Upper lobe of right lung (tissue), 1 donor: ENCODE data around the gene HSP90AB1. TPM values are rescaled to one million over a fixed set of nuclear protein-coding genes. Genes with fewer than 3 reads are reported as not detected.
A peak's percentile ranks its signal among the peaks of the same experiment; 100 is the strongest.

ENCODE experiments used
- ATAC-seq: fragments of 200-7000 bp; cut with Tn5 transposase; one replicate; pipeline ENCODE4 v1.9.1; 2020; ENCODE audit warnings: mild to moderate bottlenecking, moderate library complexity
- DNase-seq: peaks from one replicate; pipeline ENCODE4 v3.0.0-alpha.2; 2020
- H3K27ac ChIP-seq: fragments of 200-600 bp; one replicate; pipeline ENCODE4 v1.8.0; 2022
- H3K27me3 ChIP-seq: fragments of 200-600 bp; one replicate; pipeline ENCODE4 v1.8.0; 2022; ENCODE audit warnings: mild to moderate bottlenecking
- H3K36me3 ChIP-seq: fragments of 200-600 bp; one replicate; pipeline ENCODE4 v1.8.0; 2022
- H3K4me1 ChIP-seq: fragments of 200-600 bp; one replicate; pipeline ENCODE4 v1.8.0; 2022
- H3K4me3 ChIP-seq: fragments of 200-600 bp; one replicate; pipeline ENCODE4 v1.8.0; 2022; ENCODE audit warnings: mild to moderate bottlenecking
- H3K9me3 ChIP-seq: fragments of 200-600 bp; one replicate; pipeline ENCODE4 v1.8.0; 2022
- CTCF ChIP-seq: fragments of 200-600 bp; IDR thresholded peaks from one replicate; pipeline ENCODE4 v1.8.0; 2022; ENCODE audit warnings: antibody characterized with exemption
- intact Hi-C: fragments of 100-400 bp; cut with DNase I; formaldehyde crosslinking; loops from one replicate; pipeline ENCODE4 v1.11.0; 2022
- total RNA-seq: library from RNA; stranded (reverse); fragmentation: NEBNext Ultra II Directional; extraction: Animal tissue kit (Norgen Biotek cat#: 25700); gene quantifications from one replicate; pipeline ENCODE4 v1.2.1, GENCODE V29; 2021
- donor health status: DM: no; HTN: yes; CAD: no; lungs with severe emphysema.

HSP90AB1 gene
- total RNA-seq, 1 donor from 2014 or later, result 660 TPM

DNA sequence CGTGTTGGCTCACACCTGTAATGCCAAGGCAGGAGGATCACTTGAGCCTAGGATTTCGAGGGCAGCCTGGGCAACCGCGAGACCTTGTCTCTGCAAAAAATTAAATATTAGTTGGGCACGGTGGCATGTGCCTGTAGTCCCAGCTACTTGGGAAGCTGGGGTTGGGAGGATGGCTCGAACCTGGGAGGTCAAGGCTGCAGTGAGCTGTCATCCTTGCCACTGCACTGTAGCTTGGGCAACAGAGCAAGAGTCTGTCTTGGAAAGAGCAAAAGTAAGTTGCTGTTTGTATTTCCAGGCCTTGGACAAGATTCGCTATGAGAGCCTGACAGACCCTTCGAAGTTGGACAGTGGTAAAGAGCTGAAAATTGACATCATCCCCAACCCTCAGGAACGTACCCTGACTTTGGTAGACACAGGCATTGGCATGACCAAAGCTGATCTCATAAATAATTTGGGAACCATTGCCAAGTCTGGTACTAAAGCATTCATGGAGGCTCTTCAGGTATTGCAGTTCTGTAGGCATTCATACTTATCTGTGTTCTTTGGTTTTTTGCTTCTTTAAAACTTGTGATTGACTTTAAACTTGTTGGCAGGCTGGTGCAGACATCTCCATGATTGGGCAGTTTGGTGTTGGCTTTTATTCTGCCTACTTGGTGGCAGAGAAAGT, 2.3 kb downstream of the HSP90AB1 start:
- no peak for ATAC-seq
- H3K36me3 ChIP-seq, result peaks cover 55% of the 10 kb centered on the region
- intact Hi-C loops, result no loop called here

GRCh38 chr6:44250067-44250717, 3.3 kb downstream of the HSP90AB1 start:
- Histone ChIP-seq H3K27me3 (no peaks in the 10 kb centered on the region), H3K27ac (no peak overlapping the region), H3K9me3 (no peaks in the 10 kb centered on the region), H3K4me1 (peaks cover 21% of the 10 kb centered on the region), H3K4me3 (no peak overlapping the region), H3K36me3 (peaks cover 65% of the 10 kb centered on the region)
- DNase-seq (no peak), ATAC-seq (no peak)
- TF ChIP-seq CTCF, result no peak
- intact Hi-C loops, result no loop called here

More for the DNA sequence above, 2.3 kb downstream of the HSP90AB1 start:
- DNase-seq, result no peak
- H3K4me1 ChIP-seq, result peaks cover 21% of the 10 kb centered on the region
- H3K9me3 ChIP-seq, result no peaks in the 10 kb centered on the region
- no peaks in the 10 kb centered on the region for H3K27me3 ChIP-seq
- H3K4me3 ChIP-seq, result peak overlapping the region; percentile 96
- TF ChIP-seq CTCF, result no peak
- no peak overlapping the region for H3K27ac ChIP-seq

DNA sequence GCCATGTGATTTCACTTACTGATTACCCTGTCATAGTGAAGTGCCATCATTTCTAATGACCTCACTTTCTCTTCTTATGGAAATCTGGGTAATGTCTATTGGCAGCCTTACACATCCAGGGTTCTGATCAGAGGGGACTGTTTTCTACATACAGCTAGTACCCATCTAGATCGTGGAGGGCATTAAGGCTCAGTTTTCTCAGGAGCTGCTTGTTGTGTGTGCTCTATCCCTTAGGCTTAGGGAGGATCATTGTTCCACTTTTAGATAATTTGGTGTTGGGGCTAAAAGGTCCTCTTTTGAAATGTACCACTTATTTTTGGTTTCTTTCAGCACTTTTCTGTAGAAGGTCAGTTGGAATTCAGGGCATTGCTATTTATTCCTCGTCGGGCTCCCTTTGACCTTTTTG, 3.8 kb downstream of the HSP90AB1 start:
- TF ChIP-seq CTCF, result no peak
- Histone ChIP-seq H3K36me3 (peaks cover 67% of the 10 kb centered on the region), H3K27me3 (no peaks in the 10 kb centered on the region), H3K4me3 (no peak overlapping the region), H3K27ac (no peak overlapping the region), H3K9me3 (no peaks in the 10 kb centered on the region), H3K4me1 (peaks cover 21% of the 10 kb centered on the region)
- no peak for DNase-seq
- no peak for ATAC-seq
- intact Hi-C loops, result no loop called here

GRCh38 chr6:44251576-44252524, 4.9 kb downstream of the HSP90AB1 start:
- Histone ChIP-seq H3K27ac (no peak overlapping the region), H3K27me3 (no peaks in the 10 kb centered on the region), H3K4me1 (peaks cover 29% of the 10 kb centered on the region), H3K4me3 (no peak overlapping the region), H3K36me3 (peaks cover 67% of the 10 kb centered on the region), H3K9me3 (no peaks in the 10 kb centered on the region)
- DNase-seq (no peak), ATAC-seq (no peak)
- TF ChIP-seq CTCF, result no peak
- intact Hi-C loops, result no loop called here

GRCh38 chr6:44253307-44254101, 6.6 kb downstream of the HSP90AB1 start:
- intact Hi-C loops, result no loop called here
- no peak for ATAC-seq
- Histone ChIP-seq H3K9me3 (no peaks in the 10 kb centered on the region), H3K27ac (no peak overlapping the region), H3K27me3 (no peaks in the 10 kb centered on the region), H3K4me3 (no peak overlapping the region), H3K36me3 (peaks cover 67% of the 10 kb centered on the region), H3K4me1 (peaks cover 33% of the 10 kb centered on the region)
- peak; percentile 48 for TF ChIP-seq CTCF
- DNase-seq, result no peak
